GM18511 (cell line): Measurements from ENCODE around the gene DNAH8.

Experiments
- ATAC-seq: cut with Tn5 transposase; IDR thresholded peaks from one replicate; pipeline ENCODE4 v1.9.1; 2021; ENCODE audit warnings: mild to moderate bottlenecking, moderate library complexity; ENCODE audit not compliant: unreplicated experiment

DNAH8 gene

DNA sequence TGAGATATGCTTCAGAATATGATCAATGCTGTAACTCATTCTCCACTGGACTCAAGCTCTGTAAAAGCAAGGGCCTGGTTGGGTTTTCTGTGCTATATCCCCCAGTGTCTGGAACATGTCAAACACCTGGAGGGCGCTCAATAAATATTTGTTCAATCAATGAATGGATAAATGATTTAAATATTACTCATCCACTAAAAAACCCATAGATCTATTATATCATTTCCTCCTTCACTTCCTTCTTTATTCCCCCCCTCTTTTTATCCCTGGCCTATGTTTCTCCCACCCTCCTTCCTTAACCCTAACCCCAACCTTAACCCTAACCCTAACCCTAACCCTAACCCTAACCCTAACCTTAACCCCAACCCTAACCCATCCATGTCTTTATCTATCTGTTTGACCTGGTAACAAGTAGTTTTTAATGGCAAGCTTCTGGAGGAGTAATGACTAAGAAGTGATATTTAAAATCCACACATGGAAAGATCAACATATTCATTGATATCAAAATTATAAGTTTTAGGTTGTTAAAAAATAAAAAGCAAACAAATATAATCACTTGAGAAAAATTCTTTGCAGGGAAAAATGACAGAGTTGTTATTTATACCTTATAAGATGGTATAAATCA lies 229.7 kb downstream of the DNAH8 start:
- no peak for ATAC-seq

DNA sequence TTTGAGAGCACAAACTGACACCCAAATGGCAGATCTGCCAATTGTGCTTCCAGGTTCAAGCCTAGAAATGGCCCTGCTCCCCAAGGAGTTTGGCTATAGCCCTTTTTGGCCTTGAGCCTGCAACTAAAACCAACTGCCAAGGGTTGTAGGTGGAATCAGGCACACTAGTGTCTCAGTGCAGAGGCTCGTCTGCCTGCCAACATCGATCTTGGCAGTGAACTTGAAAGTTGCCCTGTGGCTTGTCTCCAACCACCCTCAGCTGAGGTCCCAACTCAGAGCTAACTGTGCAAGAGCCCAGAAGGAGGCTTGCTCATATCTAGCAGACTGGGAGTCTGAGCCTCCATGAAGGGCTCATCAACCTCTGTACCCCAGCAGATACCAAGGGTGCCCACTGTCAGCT lies 240.8 kb downstream of the DNAH8 start:
- ATAC-seq = no peak

DNA sequence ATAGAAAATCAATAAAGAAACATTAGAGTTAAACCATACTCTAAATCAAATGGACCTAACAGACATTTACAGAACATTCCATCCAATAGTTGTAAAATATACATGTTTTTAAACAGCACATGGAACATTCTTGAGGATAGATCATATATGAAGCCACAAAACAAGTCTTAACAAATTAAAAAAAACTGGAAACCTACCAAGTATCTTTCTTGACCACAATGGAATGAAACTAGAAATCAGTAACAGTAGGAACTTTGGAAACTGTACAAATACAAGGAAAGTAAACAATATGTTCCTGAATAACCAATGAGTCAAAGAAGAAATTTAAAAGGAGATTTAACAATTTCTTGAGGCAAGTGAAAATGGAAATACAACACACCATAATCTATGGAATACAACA lies 242.3 kb downstream of the DNAH8 start:
- no peak for ATAC-seq

DNA sequence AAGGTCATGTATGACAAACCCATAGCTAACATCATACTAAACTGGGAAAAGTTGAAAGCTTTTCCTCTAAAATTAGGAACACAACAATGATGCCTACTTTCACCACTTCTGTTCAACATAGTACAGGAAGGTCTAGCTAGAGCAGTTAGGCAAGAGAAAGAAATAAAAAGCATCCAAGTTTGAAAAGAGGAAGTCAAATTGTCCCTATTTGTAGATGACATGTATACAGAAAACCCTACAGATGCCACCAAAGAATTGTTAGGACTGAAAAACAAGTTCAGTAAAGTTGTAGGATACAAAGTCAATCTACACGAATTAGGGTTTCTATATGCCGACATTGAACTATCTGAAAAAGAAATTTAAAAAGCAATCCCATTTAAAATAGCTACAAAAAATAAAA lies 244.0 kb downstream of the DNAH8 start:
- ATAC-seq = no peak

DNA sequence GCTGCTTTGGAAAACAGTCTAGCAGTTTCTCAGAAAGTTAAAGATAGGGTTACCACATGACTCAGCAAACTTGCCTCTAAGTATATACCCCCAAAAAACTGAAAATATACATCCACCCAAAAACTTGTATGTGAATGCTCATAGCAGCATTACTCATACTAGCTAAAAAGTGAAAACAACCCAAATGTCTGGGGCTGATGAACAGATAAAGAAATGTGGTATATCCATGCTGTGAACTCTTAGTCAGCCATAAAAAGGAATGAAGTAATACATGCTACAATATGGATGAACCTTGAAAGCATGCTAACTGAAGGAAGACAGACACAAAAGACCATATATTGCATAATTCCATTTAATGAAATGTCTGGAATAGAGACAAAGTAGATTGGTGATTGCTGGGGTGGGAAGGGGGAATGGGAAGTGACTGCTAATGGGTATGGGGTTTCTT lies 253.6 kb downstream of the DNAH8 start:
- ATAC-seq = no peak

DNA sequence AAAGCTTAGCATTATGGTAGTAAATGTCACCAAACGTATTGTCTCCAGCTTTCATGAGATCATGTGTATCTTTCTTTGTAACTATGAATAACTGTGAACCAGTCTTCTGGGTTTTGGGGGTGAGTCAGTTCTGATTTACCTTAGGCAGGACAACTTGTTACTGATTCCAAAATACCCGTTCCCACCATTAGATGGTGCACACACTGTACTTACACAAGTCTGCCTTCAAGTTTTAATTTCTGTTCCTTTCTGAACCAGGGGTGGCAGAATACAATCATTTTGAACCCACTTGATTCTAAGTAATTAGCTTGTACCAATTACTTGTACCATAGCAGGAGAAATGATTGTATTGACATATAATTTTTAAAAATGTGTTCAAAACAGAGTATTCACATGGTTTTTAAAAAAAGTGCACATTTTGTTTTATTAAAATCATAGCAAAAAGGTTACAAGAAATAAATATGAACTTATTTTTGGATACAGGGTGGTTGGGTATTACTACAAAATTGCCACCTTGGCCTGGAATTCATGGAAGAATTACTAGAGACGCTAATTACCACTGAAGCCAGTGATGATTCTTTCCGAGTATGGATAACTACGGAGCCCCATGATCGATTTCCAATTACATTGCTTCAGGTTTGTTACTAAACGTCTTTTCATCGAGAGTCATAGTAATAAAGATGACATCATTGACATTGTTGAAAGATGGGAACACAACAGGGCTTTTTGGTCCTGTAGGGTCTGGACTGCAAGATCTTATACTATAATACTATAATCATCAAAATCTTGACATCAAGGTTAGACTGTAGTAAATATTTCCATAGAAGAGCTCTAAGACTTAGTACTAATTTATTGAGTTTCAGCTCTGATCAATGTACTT lies 258.3 kb downstream of the DNAH8 start:
- no peak for ATAC-seq

DNA sequence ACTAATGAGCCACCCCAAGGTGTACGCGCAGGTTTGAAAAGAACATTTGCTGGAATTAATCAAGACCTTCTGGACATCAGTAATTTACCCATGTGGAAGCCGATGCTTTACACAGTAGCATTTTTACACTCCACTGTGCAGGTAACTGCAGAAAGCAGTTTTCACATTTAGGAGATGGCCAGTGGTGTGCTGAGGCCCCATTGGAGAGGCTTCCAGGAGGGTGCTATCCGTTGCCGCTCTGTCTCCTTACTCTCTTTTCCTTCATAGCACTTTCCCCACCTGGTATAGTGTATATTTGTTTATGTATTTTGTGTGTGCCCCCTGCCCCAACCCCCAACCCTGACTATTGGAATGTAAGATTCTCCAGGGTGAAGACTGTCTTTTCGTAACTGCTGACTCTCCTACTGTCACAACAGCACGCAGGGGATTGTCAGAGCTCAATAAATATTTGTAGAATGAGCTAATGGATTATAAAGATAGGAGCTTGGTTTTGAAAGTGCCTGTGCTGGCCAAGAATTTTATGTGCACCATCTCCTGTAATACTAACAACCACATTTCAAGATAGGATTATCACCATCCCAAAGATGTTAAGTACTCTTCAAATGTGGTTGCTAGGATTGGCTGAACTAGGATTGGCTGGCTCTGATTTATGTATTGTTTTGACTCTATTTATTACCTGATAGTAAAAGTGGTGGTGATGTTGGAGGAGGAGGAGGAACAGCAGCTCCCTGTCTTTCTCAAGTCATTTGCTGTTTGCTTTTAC lies 259.5 kb downstream of the DNAH8 start:
- ATAC-seq = no peak

DNA sequence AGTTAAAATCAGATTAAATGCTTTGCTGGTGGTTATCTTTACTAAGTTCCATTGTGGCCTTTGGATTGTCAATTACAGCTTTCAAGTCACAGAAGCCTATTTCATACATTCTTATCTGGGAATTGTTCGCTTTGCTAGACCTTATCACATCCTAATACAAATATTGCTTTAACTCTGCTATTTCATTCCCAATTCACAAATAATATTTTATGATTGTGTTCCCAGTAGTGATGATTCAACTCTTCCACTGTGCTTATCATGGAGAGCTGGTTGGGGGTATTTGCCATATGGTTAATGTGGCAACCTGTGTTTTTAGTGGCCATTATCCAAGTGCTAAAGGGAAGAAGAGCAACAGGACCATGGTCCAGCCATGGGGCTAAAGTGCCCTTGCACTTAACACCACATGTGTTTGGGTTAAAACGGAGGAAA lies 260.5 kb downstream of the DNAH8 start:
- no peak for ATAC-seq

DNA sequence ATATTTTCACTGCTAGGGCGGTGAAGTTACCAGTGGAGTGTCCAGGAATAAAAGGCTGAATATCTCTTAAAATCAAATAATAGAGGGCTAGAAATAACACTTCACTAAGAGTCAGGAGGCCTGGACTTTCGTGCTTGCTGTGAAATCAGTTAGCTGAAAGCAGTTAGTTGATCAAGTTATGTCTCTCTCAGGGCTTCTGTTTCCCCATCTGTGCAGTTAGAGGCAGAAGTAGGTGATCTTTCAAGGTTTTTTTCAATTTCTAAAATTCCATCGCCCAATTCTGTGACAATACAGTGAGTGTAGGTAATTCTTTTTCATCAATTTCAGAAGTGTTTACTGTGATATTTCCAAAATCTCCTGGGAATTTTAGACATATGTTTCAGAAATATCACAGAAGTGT lies 260.9 kb downstream of the DNAH8 start:
- ATAC-seq = no peak

DNA sequence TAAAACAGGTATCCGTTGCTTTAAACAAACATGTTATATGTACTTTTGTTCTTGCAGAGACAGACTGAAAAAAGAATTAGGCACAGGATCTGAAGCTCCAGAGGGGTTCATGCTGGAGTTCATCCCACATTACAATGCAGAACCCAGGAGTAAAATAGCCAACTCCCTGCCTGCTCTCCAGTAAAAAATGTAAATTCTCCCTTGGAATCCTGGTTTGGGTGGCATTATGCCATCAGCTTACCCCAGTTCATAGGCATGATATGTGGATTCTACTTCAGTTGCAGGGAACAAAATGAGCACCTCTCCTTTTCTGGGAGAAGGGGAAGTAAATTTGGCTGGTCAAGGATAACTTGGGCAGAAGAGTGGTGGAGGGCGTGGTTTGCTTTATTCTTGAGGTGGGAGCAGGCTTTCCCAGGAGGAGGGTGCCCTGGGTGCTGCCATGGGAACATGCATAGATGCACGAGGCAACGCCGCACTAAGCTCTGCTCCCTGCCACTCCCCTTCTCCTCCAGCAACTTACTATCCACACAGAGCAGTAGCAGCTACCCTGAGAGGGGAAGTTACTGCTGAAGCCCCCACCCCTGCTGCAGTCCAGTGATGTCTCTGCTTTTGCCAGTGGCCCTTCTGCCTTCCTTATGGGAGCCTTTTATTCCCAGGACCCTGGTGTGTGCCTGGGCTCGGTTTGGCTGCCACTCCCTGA lies 261.8 kb downstream of the DNAH8 start:
- no peak for ATAC-seq

DNA sequence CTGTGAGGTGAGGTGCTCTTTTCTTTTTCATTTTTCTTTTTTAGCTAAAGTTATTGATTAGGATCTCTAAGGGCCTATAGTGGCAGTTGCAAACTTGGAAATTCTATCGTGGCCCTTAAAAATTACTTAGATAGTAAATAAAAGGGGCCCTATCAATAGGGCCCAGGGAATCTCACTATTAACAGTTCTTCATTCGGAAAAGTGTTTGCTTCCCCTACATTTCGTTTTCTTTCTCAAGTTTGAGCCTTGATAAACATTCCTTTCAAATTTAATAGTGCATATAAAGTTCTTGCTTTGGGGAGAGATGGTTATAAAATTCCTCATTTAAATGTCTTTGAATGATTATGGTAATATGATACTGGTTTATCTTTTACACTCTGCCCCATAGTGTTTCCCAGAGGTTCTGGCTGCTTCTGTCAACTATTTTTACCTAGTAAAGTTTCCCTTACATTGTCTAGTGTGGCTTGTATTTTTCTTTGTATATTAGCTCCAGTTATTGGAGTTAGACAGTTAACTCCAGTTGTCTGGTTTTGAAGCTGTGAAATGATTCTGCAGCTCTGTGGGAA lies 263.1 kb downstream of the DNAH8 start:
- ATAC-seq = no peak

DNA sequence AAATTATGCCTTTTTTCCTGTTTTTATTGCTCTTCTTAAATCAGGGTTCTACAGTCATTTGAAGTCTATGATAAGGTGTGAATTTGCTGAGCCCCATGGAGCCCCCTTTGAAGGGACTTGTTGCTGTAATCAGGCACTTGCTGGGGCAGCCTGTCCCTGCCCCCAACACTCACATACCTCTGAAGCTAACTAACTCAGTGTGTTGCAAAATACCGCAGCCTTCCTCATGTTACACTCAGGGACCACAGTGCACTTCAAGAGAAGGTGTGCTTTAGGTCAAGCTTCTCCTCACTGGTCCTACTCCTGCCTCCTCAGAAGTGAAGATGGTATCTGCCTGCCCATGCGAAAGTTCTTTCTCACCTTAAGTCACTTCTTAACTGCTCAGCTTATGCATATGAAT lies 267.4 kb downstream of the DNAH8 start:
- no peak for ATAC-seq

DNA sequence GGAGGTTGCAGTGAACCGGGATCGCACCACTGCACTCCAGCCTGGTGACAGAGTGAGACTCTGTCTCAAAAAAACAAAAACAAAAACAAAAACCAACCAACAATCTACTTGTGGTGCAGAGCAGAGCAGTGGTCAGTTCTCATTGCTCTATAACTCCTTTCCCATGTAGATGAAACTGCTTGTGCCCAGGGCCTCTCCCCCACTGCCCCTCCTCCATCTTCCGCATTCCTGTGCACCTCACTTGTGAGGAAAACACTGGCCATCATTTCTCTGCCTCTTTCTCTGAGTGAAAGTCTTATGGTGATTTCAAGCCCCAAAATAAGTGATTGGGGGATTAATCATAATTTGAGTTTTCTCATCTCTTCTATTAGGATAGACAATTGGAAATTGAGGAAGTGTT lies 269.6 kb downstream of the DNAH8 start:
- ATAC-seq = no peak

DNA sequence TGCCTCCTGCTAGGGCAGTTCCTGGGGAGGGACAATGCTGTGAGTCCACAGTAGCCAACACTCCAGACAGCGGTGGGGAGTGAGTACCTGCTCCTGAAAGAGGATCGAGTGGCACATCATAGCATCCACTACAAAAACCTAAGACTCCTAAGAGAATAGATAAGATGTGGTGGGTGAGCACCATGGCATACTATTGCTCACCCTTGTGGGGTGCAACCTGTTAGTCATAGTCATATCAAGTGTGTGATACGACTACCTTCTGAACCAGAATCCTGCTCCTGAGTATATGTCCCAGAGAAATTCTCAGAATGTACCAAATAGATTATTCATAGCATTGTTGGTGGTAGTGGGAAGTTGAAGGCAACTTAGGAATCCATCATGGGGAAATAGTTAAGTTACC lies 270.7 kb downstream of the DNAH8 start:
- ATAC-seq = no peak

DNA sequence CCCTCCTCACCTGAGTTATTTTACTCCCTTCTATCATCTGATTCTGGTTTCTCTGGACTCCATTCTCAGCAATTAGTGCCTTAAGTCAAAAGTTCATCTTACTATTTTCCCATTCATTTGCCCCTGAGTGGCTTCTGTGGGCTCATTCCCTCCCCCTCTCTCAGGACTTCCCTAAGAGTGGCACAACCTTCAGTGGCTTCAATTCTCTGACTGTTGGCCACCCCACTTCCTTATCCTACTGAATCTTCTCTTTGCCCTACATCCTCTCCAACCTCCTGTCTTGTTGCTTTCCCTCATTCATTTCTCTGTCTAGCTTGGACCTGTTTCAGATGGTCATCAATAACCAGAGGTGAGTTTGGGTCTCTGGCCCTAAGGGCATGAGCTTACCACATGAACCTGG lies 272.4 kb downstream of the DNAH8 start:
- ATAC-seq = no peak

DNA sequence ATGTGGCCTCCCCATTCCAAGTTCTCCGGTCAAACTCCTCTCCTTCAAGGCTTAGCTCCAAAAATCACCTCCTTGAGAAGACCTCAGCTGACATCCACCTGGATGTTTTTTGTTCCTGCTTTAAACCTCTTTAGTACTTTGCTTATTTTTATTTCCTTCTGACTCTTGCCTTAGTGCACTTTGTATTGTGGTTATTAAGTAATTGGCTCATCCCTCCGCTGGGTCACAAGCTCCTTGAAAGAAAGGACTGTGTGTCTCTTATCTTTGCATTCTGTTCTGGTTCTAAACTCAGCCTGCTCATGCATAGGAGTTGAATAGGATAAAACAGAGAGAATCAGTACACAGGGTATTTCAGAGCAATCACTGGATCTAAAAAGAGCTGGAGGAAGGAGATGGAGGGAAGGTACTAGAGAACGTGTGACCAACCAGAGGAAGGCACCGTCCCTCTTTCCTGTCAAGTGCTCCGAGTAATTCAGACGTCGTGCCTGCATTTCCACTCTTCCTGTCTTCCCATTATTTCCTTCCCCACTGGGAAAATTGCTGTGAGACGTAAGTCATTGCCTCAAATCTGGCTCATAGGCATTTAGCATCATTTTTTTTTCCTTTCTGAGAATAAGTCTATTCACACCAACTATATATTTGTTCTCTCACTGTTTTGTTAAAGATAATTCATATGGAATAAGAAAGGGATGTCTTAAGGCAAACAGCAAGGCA lies 273.8 kb downstream of the DNAH8 start:
- ATAC-seq = no peak

DNA sequence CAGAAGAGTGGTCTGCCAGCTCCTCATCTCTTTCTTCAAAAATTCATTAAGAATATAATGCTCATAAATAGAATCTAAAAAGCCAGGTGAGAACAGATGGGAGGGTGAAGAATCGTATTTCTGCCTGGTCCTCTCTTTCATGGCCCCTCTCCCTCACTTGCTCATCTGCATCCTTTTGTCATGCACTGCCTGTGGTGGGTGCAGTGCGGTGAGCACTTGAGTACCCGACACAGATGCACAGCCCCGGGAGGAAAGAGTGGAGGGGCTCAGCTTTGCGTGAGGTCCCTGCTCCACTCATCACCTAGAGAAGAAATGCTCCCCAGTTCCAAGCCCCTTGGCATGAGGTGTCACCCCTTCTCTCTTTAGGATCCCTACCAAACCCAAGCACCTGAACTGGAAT lies 275.4 kb downstream of the DNAH8 start:
- no peak for ATAC-seq

DNA sequence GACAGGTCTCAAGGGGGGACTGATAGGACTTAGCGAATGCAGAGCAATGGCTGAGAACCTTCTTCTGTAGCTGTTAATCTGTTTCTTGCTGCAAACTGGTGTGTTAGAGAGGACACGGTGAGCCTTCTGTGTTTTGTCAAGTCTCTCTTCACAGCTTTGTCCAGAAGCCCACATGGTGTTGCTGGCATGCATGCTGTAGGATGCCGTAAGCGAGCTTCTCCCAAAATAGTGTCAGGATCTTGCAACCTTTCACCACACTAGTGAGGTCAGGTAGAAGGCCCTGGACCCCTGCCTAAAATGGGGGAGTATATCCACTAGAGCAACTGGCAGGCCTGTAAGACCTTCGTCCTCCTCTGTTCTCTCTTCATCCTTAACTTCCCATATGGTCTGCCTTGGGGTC lies 281.6 kb downstream of the DNAH8 start:
- no peak for ATAC-seq

DNA sequence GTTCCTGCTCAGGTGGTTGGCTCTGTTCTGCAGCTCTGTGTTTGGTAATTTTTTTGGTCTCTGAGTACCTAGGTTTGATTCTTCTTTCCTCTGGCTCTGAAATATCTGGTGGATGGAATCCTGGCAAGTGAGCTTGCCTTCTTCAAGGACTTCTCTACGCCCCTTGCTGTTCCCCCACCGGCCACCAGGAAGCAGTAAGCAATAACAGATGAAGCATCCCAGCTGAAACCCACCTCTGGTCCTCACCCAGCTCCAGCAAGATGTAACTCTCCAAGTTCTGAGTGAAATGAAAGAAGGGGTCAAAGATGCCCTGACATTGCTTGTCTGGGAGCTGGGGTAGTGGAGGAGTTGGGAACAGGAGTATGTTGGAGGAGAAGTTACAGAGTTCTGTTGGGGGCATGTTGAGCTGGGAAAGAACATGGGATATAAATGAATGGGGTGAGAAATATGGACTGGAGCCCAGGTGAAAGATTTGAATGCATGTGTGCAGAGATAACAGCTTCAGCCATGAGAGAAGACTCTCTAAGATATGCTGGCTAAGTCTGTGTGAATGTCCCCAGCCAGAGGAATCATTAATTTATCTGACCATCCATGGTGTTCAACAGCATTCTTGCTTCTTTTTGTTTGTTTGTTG lies 282.1 kb downstream of the DNAH8 start:
- ATAC-seq = no peak

DNA sequence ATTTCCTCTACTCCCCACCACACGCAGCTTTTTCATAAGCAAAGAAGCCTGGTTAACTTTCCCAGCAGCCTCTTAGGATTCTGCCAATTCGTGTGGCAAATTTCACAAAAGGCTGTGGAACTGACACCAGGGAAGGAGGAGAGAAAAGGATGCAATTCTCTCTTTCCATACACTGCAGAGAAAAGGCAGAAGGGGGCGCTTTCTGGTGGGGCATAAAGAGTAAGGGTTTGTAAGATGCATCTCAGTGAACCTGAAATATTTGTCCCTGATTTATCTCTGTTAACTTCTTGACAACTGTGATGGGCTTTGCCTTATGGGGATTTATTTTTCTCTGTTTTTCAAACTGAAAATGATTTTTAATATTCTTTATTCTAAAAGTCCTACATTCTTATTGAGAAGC lies 288.0 kb downstream of the DNAH8 start:
- no peak for ATAC-seq
